ENCODE results near the gene GRM7. TPM values are rescaled to one million over a fixed set of nuclear protein-coding genes. Genes with fewer than 3 reads are reported as not detected.

The GRM7 gene
- total and polyA plus RNA-seq, 2 experiments from 2014 or later: 0.62 to 1.7 TPM

DNA sequence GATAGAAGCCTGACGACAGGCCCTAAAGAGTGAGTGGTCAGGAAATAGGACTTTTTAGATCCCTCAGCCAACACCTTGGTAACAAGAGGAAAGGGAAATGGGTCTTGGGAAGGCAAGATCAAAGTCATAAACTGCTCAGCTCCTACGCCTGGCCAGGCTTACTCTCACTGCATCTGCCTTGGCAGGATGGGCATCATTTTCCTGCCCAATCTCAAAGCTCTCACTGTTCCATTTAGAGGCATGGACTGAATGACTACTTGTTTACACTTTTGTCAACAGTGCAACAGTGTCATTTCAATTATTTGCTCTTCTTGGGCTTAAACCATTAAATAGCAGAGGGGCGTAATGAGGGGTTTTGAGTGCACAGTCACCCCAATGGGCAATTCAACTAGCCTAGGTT is 808.7 kb downstream of the GRM7 start:
- no peak for DNase-seq (ENCODE audit: low read depth in 1 of 2, low spot score in 1 of 2)
- no peak overlapping the region for H3K4me3 ChIP-seq
- no peaks in the 10 kb centered on the region for H3K27me3 ChIP-seq
- H3K4me1 ChIP-seq (ENCODE audit: low read depth): no peaks in the 10 kb centered on the region
- no peak overlapping the region for H3K27ac ChIP-seq
- no peaks in the 10 kb centered on the region for H3K36me3 ChIP-seq
- TF ChIP-seq, protein P1, sequence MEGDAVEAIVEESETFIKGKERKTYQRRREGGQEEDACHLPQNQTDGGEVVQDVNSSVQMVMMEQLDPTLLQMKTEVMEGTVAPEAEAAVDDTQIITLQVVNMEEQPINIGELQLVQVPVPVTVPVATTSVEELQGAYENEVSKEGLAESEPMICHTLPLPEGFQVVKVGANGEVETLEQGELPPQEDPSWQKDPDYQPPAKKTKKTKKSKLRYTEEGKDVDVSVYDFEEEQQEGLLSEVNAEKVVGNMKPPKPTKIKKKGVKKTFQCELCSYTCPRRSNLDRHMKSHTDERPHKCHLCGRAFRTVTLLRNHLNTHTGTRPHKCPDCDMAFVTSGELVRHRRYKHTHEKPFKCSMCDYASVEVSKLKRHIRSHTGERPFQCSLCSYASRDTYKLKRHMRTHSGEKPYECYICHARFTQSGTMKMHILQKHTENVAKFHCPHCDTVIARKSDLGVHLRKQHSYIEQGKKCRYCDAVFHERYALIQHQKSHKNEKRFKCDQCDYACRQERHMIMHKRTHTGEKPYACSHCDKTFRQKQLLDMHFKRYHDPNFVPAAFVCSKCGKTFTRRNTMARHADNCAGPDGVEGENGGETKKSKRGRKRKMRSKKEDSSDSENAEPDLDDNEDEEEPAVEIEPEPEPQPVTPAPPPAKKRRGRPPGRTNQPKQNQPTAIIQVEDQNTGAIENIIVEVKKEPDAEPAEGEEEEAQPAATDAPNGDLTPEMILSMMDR (IDR thresholded peaks at IDR 0.05; ENCODE audit: low read depth, low read length): no peak
- no peaks in the 10 kb centered on the region for H3K9me3 ChIP-seq (ENCODE audit: low read depth)

DNA sequence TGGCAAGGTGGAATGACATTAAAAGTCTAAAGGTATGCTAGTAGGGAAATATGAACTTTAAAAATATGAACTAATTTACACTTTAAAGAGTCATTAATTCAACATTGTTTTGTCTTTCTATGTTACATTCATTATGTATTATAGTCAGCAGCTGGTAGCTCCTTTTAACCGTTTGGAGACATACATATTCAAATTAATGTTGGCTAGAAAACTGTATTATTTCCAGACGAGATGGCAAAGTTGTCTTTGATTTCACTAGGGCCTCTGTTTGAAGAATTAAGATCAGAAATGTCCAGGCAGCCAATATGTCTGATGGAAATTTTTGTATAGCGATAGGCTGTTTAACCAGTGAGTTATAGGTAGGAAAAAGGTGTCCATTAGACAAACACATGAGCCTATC is 817.6 kb downstream of the GRM7 start:
- TF ChIP-seq, protein P1 (IDR thresholded peaks at IDR 0.05; ENCODE audit: low read depth, low read length): no peak
- DNase-seq (ENCODE audit: low read depth in 1 of 2, low spot score in 1 of 2): no peak
- no peak overlapping the region for H3K27ac ChIP-seq

DNA sequence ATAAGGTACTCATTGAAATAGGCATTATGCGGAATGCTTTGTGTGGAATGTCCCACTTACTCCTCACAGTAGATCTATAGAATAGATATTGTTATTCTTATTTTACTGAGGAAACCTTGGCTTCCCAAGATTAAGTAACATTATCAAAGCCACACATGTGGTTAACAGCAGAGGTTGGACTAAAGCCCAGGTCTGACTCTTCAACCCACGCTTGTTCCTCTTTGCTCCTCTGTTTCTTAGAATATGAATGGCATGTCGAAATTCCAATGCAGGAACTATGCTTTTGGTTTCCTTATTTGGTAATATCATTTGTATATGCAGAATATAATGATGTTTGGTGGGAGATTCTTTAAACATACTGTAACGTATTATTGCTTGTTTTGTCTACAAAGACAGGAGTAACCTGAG is 821.9 kb downstream of the GRM7 start:
- no peak overlapping the region for H3K27ac ChIP-seq
- no peaks in the 10 kb centered on the region for H3K4me1 ChIP-seq (ENCODE audit: low read depth)
- no peaks in the 10 kb centered on the region for H3K9me3 ChIP-seq (ENCODE audit: low read depth)
- no peak overlapping the region for H3K4me3 ChIP-seq
- peak in 1 of 2 donors; percentile 98 for DNase-seq (ENCODE audit: low read depth in 1 of 2, low spot score in 1 of 2)
- TF ChIP-seq, protein P1 (IDR thresholded peaks at IDR 0.05; ENCODE audit: low read depth, low read length): no peak
- H3K27me3 ChIP-seq: no peaks in the 10 kb centered on the region
- no peaks in the 10 kb centered on the region for H3K36me3 ChIP-seq

More for the DNA sequence above, 817.6 kb downstream of the GRM7 start:
- H3K36me3 ChIP-seq: no peaks in the 10 kb centered on the region
- H3K27me3 ChIP-seq: no peaks in the 10 kb centered on the region
- H3K4me1 ChIP-seq (ENCODE audit: low read depth): no peaks in the 10 kb centered on the region
- H3K9me3 ChIP-seq (ENCODE audit: low read depth): no peaks in the 10 kb centered on the region
- no peak overlapping the region for H3K4me3 ChIP-seq

DNA sequence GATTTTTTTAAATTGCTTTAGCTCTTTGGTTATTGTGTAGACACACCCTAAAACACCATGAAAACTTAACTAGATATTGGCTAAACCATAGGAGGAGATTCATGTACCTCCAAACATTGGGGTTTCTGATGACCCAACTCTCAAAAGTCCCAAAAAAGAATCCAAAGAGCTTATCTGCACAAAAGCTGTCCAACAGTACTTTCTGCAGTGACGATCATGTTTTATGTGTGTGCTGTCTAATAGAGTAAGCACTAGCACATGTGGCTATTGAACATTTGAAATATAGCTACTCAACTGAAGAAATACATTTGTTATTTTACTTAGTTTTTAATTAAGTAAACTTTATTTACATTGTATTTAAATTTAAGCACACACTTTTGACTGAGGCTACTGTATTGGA is 822.5 kb downstream of the GRM7 start:
- H3K27ac ChIP-seq: no peak overlapping the region
- peak in 1 of 2 donors; percentile 31 for DNase-seq (ENCODE audit: low read depth in 1 of 2, low spot score in 1 of 2)

DNA sequence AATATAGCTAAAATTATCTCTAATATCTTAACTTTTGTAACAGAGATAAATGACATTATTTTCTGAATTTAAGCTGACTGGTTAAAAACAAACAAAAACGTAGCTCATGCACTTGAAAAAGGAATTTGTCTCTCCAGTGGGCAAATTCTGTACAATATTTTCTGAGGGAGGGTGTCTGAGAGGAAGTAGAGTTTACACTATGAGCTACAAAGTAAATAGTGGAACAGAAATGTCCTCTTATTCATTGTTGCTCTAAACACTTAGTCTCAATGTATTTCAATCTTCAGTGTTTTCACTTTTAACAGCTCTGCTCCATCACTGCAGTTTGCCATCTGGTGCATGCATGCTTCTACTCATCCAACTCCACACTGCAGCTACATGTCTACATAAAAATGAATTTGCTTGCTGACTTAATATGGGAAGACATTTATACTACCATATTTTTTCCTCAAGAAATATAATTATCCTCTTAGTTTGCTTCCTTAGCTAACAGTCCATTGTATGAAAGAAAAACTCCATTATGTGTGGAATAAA is 823.3 kb downstream of the GRM7 start:
- Histone ChIP-seq H3K4me3 (no peak overlapping the region), H3K27ac (no peak overlapping the region), H3K4me1 (ENCODE audit: low read depth) (no peaks in the 10 kb centered on the region), H3K9me3 (ENCODE audit: low read depth) (no peaks in the 10 kb centered on the region), H3K27me3 (no peaks in the 10 kb centered on the region), H3K36me3 (no peaks in the 10 kb centered on the region)
- TF ChIP-seq, protein P1 (IDR thresholded peaks at IDR 0.05; ENCODE audit: low read depth, low read length): no peak
- no peak for DNase-seq (ENCODE audit: low read depth in 1 of 2, low spot score in 1 of 2)

More for the DNA sequence above, 822.5 kb downstream of the GRM7 start:
- Histone ChIP-seq H3K4me3 (no peak overlapping the region), H3K27me3 (no peaks in the 10 kb centered on the region), H3K4me1 (ENCODE audit: low read depth) (no peaks in the 10 kb centered on the region), H3K9me3 (ENCODE audit: low read depth) (no peaks in the 10 kb centered on the region), H3K36me3 (no peaks in the 10 kb centered on the region)
- TF ChIP-seq, protein P1 (IDR thresholded peaks at IDR 0.05; ENCODE audit: low read depth, low read length): no peak
